ENCODE data around the gene DNMT1.

DNA sequence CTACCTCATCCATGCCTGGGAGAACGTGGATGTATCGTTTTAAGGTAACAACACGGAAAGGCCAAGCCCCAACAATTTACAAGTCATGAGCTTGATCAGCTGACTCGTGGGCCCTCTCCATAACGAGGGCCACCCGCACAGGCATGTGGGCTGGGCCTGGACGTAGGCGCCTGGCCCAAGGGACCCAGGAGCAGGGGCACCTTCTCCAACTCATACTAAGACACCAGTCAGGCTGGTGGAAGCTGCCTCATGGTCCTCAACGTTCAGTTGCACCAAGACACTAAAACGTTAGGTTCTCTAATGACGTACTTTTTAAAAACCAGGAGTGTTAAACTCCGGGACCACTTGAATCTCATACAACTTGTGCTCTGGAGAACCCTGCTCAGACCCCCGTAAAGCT lies 53.3 kb downstream of the DNMT1 start:
- TF ChIP-seq, protein P1, sequence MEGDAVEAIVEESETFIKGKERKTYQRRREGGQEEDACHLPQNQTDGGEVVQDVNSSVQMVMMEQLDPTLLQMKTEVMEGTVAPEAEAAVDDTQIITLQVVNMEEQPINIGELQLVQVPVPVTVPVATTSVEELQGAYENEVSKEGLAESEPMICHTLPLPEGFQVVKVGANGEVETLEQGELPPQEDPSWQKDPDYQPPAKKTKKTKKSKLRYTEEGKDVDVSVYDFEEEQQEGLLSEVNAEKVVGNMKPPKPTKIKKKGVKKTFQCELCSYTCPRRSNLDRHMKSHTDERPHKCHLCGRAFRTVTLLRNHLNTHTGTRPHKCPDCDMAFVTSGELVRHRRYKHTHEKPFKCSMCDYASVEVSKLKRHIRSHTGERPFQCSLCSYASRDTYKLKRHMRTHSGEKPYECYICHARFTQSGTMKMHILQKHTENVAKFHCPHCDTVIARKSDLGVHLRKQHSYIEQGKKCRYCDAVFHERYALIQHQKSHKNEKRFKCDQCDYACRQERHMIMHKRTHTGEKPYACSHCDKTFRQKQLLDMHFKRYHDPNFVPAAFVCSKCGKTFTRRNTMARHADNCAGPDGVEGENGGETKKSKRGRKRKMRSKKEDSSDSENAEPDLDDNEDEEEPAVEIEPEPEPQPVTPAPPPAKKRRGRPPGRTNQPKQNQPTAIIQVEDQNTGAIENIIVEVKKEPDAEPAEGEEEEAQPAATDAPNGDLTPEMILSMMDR (IDR thresholded peaks at IDR 0.05; ENCODE audit: poor library complexity, severe bottlenecking) = no peak
- no peak for TF ChIP-seq SMC3 (conservative IDR thresholded peaks at IDR 0.05; ENCODE audit: poor library complexity)
- no peak for TF ChIP-seq POLR2AphosphoS5 (IDR thresholded peaks at IDR 0.05)
- TF ChIP-seq TAF1 (IDR thresholded peaks at IDR 0.05; ENCODE audit: low read depth) = no peak
- no peak for TF ChIP-seq RAD21 (conservative IDR thresholded peaks at IDR 0.05)
- no peak for TF ChIP-seq EZH2 (IDR thresholded peaks at IDR 0.05; ENCODE audit: borderline replicate concordance, insufficient read depth, low read length, poor library complexity, severe bottlenecking)
- TF ChIP-seq, protein P2, sequence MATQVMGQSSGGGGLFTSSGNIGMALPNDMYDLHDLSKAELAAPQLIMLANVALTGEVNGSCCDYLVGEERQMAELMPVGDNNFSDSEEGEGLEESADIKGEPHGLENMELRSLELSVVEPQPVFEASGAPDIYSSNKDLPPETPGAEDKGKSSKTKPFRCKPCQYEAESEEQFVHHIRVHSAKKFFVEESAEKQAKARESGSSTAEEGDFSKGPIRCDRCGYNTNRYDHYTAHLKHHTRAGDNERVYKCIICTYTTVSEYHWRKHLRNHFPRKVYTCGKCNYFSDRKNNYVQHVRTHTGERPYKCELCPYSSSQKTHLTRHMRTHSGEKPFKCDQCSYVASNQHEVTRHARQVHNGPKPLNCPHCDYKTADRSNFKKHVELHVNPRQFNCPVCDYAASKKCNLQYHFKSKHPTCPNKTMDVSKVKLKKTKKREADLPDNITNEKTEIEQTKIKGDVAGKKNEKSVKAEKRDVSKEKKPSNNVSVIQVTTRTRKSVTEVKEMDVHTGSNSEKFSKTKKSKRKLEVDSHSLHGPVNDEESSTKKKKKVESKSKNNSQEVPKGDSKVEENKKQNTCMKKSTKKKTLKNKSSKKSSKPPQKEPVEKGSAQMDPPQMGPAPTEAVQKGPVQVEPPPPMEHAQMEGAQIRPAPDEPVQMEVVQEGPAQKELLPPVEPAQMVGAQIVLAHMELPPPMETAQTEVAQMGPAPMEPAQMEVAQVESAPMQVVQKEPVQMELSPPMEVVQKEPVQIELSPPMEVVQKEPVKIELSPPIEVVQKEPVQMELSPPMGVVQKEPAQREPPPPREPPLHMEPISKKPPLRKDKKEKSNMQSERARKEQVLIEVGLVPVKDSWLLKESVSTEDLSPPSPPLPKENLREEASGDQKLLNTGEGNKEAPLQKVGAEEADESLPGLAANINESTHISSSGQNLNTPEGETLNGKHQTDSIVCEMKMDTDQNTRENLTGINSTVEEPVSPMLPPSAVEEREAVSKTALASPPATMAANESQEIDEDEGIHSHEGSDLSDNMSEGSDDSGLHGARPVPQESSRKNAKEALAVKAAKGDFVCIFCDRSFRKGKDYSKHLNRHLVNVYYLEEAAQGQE (IDR thresholded peaks at IDR 0.05; ENCODE audit: borderline replicate concordance) = no peak
- no peak for TF ChIP-seq EP300 (conservative IDR thresholded peaks at IDR 0.05; ENCODE audit: poor library complexity, severe bottlenecking)
- TF ChIP-seq MXI1 (conservative IDR thresholded peaks at IDR 0.05; ENCODE audit: poor library complexity, severe bottlenecking) = no peak
